ENCODE measurements around the gene PPP1R13L. TPM values are rescaled to one million over a fixed set of nuclear protein-coding genes. Genes with fewer than 3 reads are reported as not detected.

Gene PPP1R13L
- total RNA-seq, 1 donor from 2014 or later: 8.2 TPM

DNA sequence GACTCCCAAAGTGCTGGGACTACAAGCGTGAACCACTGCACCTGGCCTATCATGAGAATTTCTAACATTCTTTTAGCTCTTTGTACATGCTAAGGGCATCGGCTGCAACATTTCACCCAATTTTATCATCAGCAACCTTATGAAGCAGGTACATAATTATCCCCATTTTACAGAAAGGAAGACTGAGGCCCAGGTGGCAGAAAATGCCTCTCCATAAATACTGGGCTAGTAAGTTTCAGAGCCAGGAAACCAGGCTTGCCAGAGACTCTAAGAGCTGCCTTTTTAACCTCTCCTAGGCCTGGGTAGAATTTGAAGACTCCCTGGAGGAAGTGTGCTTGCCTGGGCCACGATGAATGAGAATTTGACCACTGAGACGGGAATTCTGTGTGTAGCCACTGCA, 36.7 kb downstream of the PPP1R13L start:
- Mint-ChIP-seq H3K27me3 (ENCODE audit: low read depth) (no peaks in the 10 kb centered on the region), H3K9me3 (no peaks in the 10 kb centered on the region), H3K4me3 (peak overlapping the region; percentile 20), H3K4me1 (peaks cover 22% of the 10 kb centered on the region), H3K36me3 (ENCODE audit: low read depth) (no peaks in the 10 kb centered on the region), H3K27ac (ENCODE audit: unreplicated experiment) (no peak overlapping the region)
- TF ChIP-seq, protein P1, sequence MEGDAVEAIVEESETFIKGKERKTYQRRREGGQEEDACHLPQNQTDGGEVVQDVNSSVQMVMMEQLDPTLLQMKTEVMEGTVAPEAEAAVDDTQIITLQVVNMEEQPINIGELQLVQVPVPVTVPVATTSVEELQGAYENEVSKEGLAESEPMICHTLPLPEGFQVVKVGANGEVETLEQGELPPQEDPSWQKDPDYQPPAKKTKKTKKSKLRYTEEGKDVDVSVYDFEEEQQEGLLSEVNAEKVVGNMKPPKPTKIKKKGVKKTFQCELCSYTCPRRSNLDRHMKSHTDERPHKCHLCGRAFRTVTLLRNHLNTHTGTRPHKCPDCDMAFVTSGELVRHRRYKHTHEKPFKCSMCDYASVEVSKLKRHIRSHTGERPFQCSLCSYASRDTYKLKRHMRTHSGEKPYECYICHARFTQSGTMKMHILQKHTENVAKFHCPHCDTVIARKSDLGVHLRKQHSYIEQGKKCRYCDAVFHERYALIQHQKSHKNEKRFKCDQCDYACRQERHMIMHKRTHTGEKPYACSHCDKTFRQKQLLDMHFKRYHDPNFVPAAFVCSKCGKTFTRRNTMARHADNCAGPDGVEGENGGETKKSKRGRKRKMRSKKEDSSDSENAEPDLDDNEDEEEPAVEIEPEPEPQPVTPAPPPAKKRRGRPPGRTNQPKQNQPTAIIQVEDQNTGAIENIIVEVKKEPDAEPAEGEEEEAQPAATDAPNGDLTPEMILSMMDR (conservative IDR thresholded peaks at IDR 0.05): no peak
- no peak for DNase-seq (ENCODE audit: low read depth, low spot score)

DNA sequence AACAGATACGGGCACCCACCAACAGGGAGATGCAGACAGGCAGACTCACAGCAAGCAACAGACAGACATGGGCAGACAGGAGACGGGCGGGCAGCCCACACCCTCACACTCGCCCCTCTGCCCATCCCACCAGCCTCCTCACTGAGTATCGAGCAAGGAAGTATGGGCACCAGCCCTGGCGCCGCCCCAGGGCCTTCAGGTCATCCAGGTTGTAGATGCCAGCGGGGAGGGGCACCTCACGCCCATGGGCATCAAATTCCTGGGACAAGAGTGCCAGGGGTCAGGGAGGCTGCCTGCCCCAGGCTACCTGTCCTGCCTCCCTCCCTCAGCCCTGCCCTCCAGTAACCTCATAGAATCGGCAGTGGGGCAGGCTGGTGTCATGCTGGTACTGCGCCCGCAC, 40.2 kb downstream of the PPP1R13L start:
- peaks cover 12% of the 10 kb centered on the region for H3K4me1 Mint-ChIP-seq
- H3K4me3 Mint-ChIP-seq: no peak overlapping the region
- no peaks in the 10 kb centered on the region for H3K36me3 Mint-ChIP-seq (ENCODE audit: low read depth)
- TF ChIP-seq, protein P1 (conservative IDR thresholded peaks at IDR 0.05): no peak
- H3K27ac Mint-ChIP-seq (ENCODE audit: unreplicated experiment): peak overlapping the region; percentile 67
- no peaks in the 10 kb centered on the region for H3K9me3 Mint-ChIP-seq
- no peak for DNase-seq (ENCODE audit: low read depth, low spot score)
- H3K27me3 Mint-ChIP-seq (ENCODE audit: low read depth): no peaks in the 10 kb centered on the region

DNA sequence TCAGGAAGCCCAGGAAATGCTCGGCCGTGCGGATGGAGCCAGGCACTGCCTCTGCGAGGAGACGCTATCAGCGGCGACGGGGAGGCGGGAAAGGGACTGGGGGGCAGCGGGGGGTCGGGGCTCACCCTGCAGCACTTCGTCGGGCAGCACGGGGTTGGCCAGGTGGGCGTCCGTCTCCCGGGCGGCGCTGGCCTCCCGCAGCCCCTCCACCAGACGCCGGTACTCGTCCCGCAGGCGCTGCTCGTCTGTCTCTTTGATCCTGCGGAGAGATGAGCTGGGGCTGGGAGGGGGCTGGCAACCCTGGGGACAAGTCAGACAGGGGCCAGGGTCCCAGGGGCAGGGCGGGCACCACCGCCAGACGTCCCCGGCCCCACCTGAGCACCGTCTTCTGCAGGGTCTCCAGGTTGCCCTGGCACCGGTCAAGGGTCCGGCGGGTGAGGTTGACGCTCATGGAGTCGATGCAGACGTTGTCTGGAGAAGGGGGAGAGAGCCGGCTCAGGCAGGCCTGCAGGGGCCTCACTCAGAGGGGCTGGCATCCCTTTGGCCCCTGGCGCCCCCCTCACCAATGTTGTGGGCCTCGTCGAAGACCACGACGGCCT, 40.9 kb downstream of the PPP1R13L start:
- no peak for DNase-seq (ENCODE audit: low read depth, low spot score)
- Mint-ChIP-seq H3K4me3 (no peak overlapping the region), H3K36me3 (ENCODE audit: low read depth) (no peaks in the 10 kb centered on the region), H3K9me3 (no peaks in the 10 kb centered on the region), H3K4me1 (peaks cover 10% of the 10 kb centered on the region), H3K27ac (ENCODE audit: unreplicated experiment) (no peak overlapping the region), H3K27me3 (ENCODE audit: low read depth) (no peaks in the 10 kb centered on the region)
- TF ChIP-seq, protein P1 (conservative IDR thresholded peaks at IDR 0.05): no peak

DNA sequence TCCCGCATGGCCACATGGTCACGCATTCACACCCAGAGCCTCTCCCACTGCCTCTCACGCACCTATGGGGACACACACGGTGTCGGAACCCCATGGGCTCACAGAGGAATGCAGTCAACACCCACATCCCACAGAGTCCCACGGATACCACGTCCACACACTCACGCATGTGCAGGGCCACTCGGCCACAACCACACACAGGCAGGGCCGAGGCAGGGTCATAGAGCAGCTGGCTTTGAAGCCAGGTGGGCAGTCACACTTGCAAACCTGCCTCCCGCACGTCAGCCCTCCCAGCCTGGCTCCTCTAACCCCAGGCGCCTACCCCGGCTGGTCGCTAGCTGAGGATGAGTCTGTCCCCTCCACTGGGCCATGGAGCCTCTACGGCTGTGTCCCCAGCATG, 42.6 kb downstream of the PPP1R13L start:
- H3K9me3 Mint-ChIP-seq: no peaks in the 10 kb centered on the region
- no peaks in the 10 kb centered on the region for H3K4me1 Mint-ChIP-seq
- H3K27ac Mint-ChIP-seq (ENCODE audit: unreplicated experiment): no peak overlapping the region
- TF ChIP-seq, protein P1 (conservative IDR thresholded peaks at IDR 0.05): no peak
- H3K27me3 Mint-ChIP-seq (ENCODE audit: low read depth): no peaks in the 10 kb centered on the region
- no peaks in the 10 kb centered on the region for H3K36me3 Mint-ChIP-seq (ENCODE audit: low read depth)
- no peak for DNase-seq (ENCODE audit: low read depth, low spot score)
- no peak overlapping the region for H3K4me3 Mint-ChIP-seq

DNA sequence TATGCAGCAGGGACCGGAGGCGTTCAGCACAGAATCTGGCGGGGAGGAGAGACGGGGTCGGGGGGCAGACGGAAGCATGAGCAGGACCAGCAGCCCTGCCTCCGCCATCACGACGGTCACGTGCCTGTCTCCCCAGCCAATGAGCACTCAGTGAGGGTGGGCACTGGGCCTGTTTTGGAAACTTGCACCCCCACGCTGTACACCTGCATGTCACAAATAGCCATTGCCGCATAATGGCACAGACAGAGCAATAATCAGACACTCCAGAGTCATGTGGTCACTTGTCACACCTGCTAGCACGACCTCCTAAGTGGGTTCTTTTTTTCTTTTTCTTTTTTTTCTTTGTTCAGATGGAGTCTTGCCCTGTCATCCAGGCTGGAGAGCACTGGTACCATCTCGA, 43.3 kb downstream of the PPP1R13L start:
- no peak overlapping the region for H3K4me3 Mint-ChIP-seq
- no peaks in the 10 kb centered on the region for H3K36me3 Mint-ChIP-seq (ENCODE audit: low read depth)
- H3K4me1 Mint-ChIP-seq: no peaks in the 10 kb centered on the region
- H3K27ac Mint-ChIP-seq (ENCODE audit: unreplicated experiment): no peak overlapping the region
- no peak for DNase-seq (ENCODE audit: low read depth, low spot score)
- no peaks in the 10 kb centered on the region for H3K9me3 Mint-ChIP-seq
- no peaks in the 10 kb centered on the region for H3K27me3 Mint-ChIP-seq (ENCODE audit: low read depth)
- TF ChIP-seq, protein P1 (conservative IDR thresholded peaks at IDR 0.05): no peak
